Measurements from ENCODE around the gene INSIG2.
A peak's percentile ranks its signal among the peaks of the same experiment; 100 is the strongest.

Gene INSIG2

GRCh38 chr2:118051826-118052358 is 36.4 kb upstream of the INSIG2 start:
- no peak for DNase-seq (ENCODE audit: extremely low spot score)
- ChIA-PET CTCF (interaction anchor here (0.7 to 25.2 kb wide), 8 partner anchors 8 to 829 kb away, joined by 3 to 486 read pairs (median 4); no protein-coding TSS in a partner anchor), POLR2A (no interaction called here)
- TF ChIP-seq CTCF (IDR thresholded peaks at IDR 0.05; ENCODE audit: control extremely low read depth, extremely low read depth, low read depth, missing control alignments) = no peak

GRCh38 chr2:118052474-118052873 is 35.8 kb upstream of the INSIG2 start:
- no peak for DNase-seq (ENCODE audit: extremely low spot score)
- no peak for TF ChIP-seq CTCF (IDR thresholded peaks at IDR 0.05; ENCODE audit: control extremely low read depth, extremely low read depth, low read depth, missing control alignments)
- ChIA-PET POLR2A (no interaction called here), CTCF (interaction anchor here (1.0 to 25.2 kb wide), 5 partner anchors 8 to 803 kb away, joined by 3 to 486 read pairs (median 6); no protein-coding TSS in a partner anchor)

GRCh38 chr2:118053681-118054080 is 34.6 kb upstream of the INSIG2 start:
- ChIA-PET CTCF (interaction anchor here (1.9 to 25.2 kb wide), 3 partner anchors 7 to 26 kb away, joined by 4 to 486 read pairs (median 486); no protein-coding TSS in a partner anchor), POLR2A (no interaction called here)
- TF ChIP-seq CTCF (IDR thresholded peaks at IDR 0.05; ENCODE audit: control extremely low read depth, extremely low read depth, low read depth, missing control alignments) = no peak
- no peak for DNase-seq (ENCODE audit: extremely low spot score)

GRCh38 chr2:118054213-118055008 is 33.9 kb upstream of the INSIG2 start:
- POLR2A ChIA-PET = no interaction called here
- no peak for TF ChIP-seq CTCF (IDR thresholded peaks at IDR 0.05; ENCODE audit: control extremely low read depth, extremely low read depth, low read depth, missing control alignments)
- CTCF ChIA-PET = interaction anchor here (1.6 to 25.2 kb wide), 4 partner anchors 6 to 28 kb away, joined by 4 to 486 read pairs (median 245); no protein-coding TSS in a partner anchor
- DNase-seq (ENCODE audit: extremely low spot score) = no peak

GRCh38 chr2:118055512-118056164 is 32.6 kb upstream of the INSIG2 start:
- POLR2A ChIA-PET = no interaction called here
- peak; percentile 32 for DNase-seq (ENCODE audit: extremely low spot score)
- CTCF ChIA-PET = interaction anchor here (1.0 to 25.2 kb wide), 5 partner anchors 5 to 53 kb away, joined by 4 to 486 read pairs (median 5); no protein-coding TSS in a partner anchor

More at GRCh38 chr2:118055512-118056164, 32.6 kb upstream of the INSIG2 start:
- no peak for TF ChIP-seq CTCF (IDR thresholded peaks at IDR 0.05; ENCODE audit: control extremely low read depth, extremely low read depth, low read depth, missing control alignments)

Measured in GM10248 (cell line).